HUDEP-2 (cell line): ENCODE data around the gene TXLNG.

Experiments
- DNase-seq, 76 experiments: peaks; one replicate each; lab custom pipeline; 2025; ENCODE audit not compliant: unreplicated experiment in 76 of 76; lab: John Stamatoyannopoulos, UW

The TXLNG gene

DNA sequence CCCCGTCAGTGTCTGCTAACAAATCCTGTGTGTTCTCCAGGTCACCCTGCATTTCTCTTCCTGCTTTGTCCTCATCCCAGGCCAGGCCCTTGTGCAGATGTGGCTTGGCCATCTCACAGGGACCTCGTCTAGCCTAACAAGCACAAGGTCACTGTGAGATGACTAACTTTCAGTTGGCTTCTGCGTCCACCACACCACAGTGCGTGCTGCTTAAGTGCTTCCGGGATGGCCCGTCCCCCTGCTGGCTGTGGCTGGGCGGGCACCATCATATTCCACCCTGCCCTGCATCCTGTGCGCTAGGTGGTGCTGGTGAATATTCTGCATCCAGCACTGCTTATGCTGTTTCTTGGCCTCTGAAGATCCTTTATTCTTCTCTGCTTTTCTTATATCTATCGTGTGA lies 50.1 kb downstream of the TXLNG start:
- peak in 1 of 76 experiments; percentile 8 for DNase-seq

DNA sequence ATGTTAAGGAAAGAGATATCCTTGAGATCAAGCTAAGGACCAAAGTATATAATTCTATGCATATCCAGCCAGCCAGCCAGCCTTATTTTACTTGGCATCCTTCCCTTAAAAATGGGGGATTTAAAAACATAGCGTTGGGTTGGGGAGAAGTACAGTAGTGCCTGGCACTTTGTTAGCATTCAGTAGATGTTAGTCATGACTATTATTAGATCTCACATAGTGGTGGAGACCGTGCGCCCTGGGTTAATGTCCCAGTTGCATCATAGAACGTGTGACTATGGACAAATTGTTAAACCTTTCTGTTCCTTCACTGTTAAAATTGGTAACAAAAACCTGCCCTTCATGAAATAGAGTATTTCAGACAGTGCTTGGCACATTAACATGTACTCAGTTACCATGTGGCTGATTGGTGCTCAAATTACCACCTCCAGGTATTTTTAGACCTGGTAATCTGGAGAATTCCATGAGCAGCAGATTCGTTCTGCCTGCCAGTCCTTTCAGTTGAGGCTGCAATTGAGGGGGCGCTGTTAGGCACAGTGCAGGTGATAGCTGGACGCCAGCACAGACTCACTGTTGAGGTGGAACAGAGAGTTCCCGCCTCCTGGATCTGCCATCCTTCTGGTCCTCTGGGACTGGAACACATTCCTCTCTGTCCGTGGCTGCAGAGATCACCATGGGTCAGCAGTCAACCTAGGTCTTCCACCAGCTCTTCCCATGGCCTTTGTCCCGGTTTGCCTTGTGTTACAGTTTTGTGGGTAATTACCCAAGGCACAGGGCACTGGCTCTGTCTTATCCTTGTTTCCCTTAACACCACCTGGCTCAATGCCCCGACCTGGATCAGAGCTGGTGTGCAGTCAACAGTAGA lies 52.2 kb downstream of the TXLNG start:
- DNase-seq = no peak

DNA sequence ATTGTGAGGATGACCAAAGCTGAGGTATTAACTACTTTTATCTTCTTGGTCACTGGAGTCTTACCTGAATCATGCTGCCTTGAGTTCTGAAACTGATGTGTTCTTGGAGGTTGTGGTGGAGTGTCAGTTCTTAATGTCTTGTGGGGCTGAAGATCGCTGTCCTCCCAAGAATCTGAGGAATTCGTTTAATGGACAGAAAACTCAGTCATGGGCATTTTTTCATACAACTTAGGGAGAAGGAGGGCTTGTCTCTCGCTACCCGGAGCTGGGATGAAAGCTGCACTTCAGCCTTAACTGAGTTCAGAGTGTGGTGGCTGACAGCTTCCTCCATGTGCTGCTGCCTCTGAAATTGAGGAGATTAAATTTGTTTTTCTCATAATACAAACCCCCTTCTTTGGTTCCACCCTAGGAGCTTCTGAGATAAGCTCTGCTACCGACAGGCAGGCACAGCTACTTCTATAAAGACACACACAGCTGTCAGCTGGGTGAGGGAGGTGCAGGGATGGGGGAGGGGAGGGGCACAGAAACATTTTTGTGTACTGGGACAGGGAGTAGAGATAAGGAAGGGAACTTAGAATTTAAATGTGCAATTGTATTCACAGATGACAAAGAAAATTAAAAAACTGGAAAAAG lies 53.1 kb downstream of the TXLNG start:
- DNase-seq = peak in 66 of 76 experiments; percentile 0 to 70 (median 28)

DNA sequence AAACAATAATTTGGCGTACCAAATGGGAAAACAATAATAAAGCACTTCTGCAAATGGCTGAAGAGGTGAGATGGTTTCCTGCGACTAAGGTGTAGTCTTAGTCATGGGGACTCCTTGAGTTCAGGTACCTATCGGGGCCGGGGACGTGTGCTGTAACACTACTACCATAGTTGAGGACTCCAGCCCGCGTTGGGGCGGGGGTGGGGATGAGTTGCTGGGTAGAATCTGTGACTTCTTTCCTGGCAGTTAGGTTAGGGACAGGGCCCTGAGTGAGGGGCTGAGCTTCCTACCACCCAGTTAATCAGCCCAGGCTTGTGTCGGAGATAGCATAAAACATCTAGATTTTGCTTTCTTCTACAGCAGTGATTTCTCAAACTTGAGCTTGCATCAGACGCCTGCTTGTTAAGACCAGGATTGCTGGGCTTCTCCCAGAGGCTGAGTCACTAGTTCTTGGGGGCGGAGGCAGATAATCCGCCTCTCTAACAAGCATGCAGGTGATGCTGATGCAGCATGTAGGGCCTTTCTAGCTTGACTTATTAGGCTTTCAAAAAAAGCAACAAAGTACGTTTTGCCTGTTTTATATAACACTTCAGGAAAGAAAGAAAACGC lies 53.7 kb downstream of the TXLNG start:
- DNase-seq = peak in 13 of 76 experiments; percentile 0 to 19 (median 4)

DNA sequence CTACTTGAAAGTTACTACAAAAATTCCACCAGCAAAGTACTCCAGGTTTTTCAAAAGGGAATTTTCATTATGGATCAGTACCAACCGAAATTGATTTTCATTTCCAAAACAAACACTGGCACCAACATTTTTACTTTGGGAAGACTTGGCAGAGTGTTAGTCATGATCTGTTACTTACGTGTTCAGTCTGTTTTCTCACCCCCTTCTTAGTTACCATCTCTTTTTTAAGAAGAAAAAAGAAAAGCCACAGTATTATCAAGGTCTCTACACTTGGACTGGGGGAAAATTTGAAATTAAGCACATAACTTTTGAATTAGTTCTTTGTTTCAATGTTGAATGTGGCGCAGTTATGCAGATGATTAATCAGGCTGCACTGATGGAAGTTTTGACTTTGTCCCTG lies 56.4 kb downstream of the TXLNG start:
- DNase-seq = no peak

DNA sequence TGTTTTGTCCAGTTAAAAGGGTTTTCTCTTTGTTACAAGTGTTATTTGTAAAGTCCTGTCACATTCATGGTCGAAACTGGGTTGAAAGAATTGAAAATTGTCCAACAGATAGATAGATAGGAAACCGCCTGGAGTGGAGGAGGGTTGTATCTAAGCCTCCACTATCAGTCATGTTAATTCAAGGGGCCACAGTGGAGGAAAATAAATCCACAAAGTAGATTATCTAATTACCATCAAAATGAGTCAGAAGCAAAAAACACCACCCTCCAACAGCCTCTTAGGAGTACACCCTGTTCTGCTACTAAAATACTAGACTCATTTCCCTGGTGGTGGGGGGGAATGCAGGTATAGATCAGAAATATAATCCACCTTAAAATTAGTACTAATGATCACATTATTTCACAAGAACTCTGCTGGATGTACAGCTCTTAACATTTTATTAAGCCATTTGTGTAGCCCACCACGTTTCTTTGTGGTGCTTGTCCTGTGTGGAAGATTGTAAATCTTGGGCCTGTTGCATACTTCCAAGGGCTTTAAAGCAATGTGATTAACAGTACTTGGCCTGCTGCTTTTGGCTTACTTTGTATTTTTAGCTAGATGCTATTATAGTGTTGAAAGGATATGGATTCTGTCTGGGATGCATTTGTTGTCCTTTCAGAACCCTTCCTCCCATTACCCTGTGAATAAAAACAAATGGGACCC lies 57.1 kb downstream of the TXLNG start:
- DNase-seq = peak in 35 of 76 experiments; percentile 0 to 66 (median 18)

DNA sequence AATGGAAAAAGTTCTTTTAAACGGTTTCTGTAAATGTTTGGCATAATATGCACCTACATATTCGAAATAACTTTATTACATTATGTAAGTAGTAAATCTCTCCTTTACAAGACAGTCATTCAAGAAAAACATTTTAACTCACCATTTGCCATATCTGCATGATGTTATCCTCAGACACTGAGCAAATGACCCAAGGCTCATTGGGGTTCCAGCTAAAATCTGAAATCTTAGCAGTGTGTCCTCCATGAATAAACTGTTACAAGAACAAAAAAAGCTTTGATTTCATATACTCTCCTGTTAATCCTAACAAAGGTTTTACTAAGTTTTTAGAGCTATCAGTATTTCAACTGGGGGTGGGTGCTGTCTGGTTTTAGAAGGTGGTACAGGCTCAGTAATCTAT lies 59.4 kb downstream of the TXLNG start:
- DNase-seq = no peak

DNA sequence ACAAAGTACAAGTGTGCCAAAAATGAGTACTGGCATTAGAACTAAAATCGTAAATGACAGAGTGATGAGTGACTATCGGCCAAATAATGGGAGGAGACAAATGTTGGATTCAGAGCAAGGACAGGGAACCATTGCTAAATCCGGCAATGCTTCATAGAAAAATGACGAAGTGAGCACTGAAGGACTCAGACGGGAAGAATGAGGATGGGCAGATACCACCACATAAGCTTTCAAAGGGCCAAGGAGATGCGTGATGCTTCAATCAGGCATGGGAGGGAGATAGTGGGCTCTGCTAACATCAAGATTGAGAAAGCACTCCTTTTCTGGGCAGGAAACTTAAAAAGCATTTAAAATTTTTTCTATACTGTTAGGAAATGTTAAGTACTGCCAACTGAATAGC lies 62.3 kb downstream of the TXLNG start:
- DNase-seq = no peak

DNA sequence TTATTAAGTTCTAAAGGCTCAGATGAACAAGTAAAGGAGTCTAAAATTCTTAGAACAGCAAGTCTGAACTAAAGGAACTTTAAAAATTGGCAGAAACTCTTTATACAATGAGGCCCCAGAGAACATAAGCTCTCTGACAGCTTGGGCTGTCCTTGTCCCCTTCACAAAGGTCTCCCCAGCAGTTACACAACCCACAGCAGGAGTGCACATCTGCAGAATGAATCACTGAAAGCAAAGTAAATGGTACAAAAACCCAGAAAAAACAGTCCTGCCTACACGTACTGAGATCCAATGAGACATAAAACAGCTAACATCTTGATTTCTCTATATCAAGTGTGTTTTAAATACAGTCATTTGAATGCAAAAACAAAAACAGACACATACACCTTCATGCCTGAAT lies 65.2 kb downstream of the TXLNG start:
- DNase-seq = no peak

DNA sequence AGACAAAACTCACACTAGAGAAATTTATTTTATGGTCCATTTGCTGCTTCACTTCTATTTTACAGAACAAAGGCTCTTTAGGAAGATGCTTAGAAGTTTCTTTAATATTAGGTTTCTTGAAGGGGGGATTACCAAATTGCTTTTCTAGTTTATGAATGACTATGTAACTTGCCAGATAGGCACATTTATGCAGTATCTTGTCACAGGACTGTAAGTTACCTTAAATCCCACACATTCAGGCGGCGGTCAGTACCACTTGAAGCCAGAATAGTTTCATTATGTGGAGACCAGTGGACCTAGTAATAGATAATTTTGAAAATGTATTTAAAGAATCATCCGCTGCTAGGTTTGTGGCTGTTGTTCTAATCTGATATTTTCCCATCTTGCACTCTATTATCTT lies 65.6 kb downstream of the TXLNG start:
- no peak for DNase-seq

DNA sequence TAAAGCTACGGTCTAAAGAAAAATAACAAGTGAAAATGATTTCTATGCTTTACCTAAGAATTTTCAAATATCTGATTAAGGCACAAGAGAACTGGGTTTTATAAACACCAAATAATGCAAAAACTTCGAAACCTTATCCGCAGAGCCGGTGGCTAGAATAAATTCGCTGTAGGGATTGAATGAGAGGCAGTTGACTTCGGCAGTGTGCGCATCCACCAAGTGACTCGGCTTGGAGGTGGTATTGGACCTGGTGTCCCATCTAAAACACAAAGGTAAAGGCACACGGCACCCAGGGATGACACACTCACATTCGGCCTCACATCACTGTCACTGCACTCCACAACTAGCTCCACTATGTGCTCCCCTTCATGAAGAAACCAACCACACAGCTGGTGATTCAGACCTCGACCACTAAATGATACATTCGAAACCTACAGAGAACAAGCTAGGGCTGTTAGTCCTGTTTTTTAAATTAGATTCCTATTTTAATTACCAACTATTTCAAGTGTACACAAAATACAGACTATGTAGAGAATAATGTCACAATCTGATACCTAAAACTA lies 66.4 kb downstream of the TXLNG start:
- no peak for DNase-seq

DNA sequence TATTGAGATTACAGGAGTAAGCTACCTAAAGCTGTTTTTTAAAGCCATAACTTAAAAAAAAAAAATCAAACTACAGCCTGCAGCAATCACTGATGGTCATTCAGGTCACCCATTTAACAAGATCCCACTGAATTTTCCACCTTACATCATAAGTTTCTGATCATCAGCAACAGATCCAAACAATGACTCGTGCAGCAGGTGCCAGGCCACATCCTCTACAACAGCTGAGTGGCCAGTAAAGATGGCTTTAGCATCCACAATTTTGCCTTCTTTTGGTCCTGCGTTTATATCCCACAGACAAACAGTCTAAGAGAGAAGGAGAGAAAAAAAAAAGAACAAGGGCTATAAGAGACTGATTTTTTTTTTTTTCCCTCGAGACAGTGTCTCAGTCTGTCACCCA lies 67.3 kb downstream of the TXLNG start:
- DNase-seq = no peak

DNA sequence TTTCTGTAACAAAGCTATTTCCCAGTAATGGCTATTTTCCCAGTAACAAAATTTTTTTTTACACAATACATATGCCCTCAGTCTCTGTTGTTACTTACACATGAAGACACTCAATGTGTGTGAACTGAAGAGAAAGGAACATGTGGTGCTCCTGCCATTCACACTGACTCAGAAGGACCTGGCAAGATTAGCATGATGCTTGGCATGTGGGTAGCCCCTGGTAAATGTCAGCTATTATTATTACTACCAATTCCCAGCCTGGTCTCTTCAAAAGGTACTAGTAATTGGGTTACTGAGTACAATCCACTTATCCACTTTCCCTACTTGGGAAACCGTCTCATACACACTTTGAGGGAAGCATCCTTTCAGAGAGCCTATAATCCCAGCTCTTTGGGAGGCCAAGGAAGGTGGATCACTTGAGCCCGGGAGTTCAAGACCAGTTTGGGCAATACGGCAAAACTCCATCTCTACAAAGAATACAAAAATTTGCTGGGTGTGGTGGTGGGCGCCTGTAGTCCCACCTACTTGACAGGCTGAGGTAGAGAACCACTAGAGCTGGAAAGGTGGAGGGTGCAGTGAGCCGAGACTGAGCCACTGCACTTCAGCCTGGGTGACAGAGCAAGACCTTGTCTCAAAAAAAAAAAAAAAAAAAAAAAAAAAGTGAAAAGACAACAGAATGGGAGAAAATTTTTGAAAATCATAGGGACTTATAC lies 69.3 kb downstream of the TXLNG start:
- DNase-seq = no peak

DNA sequence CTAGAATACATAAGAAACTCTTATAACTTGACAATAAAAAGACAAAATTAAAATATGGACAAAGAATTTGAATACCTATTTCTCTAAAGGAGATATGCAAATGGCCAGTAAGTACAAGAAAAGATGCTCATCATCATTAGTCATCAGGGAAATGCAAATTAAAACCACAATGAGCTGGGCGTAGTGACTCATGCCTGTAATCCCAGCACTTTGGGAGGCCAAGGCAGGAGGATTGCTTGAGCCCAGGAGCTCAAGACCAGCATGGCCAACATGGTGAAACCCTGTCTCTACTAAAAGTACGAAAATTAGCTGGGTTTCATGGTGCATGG lies 69.8 kb downstream of the TXLNG start:
- peak in 12 of 76 experiments; percentile 1 to 24 (median 2) for DNase-seq

DNA sequence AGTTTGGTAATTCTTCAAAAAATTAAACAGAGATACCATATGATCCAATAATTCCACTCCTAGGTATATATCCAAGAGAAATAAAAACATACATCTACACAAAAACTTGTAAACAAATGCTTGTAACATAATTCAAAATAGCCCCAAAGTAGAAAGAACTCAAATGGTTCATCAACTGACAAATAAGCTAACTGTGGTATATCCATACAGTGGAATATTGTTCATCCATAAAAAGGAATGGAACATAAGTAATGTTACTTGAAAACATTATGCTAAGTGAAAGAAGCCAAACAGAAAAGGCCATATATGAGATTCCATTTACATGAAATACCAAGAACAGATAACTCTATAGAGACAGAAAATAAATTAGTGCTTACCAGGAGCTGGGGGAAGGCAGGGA lies 70.5 kb downstream of the TXLNG start:
- no peak for DNase-seq

DNA sequence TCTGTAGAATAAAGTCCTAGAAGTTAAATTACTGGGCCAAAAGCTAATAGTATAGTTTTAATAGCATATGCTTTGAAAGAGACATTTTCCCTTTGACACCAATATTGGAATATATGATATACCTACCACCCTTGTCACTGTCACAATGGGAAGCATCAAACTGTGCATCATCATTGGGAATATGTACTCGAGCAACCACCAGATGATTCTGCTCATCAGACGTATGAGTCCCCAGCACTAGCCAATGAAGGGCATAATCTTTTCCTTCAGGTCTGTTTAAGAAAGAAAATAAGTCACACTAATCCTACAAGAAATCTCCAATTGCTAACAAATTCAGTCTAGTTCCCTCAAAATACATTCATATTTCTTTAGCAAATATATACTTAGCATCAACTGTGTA lies 76.6 kb downstream of the TXLNG start:
- DNase-seq = no peak

DNA sequence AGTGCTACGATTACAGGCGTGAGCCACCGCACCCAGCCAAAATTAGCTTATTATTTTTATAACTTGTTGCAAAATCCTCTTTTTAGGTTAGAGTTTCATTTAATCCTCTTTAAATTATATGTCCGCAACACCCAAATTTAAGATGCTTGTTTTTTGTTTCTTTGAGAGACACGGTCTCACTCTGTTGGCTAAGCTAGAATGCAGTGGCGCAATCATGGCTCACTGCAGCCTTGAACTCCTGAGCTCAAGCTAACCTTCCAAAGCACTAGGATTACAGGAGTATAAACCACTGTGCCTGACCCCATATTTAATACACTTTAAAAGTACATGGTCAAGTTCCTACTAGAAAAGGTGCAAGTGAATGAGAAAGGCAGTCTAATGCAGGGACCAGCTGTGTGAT lies 81.7 kb downstream of the TXLNG start:
- no peak for DNase-seq

DNA sequence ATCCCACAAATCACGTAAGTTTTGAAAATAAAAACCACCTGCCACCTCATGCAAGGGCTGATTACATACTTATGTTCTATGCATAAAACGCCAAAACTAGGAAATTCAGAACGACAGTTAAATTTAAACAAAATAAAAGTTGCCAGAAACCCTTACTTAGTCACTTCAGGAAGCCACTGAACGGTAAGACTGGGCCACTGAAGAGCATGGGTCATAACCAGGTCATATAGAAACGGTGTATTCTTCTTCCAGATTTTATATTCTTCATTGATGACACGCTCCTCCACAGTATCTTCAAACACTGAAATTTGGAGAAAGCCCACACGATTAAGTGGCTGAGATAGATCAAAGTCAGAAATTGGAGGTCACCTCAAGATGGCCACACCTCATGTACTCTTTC lies 82.7 kb downstream of the TXLNG start:
- no peak for DNase-seq

DNA sequence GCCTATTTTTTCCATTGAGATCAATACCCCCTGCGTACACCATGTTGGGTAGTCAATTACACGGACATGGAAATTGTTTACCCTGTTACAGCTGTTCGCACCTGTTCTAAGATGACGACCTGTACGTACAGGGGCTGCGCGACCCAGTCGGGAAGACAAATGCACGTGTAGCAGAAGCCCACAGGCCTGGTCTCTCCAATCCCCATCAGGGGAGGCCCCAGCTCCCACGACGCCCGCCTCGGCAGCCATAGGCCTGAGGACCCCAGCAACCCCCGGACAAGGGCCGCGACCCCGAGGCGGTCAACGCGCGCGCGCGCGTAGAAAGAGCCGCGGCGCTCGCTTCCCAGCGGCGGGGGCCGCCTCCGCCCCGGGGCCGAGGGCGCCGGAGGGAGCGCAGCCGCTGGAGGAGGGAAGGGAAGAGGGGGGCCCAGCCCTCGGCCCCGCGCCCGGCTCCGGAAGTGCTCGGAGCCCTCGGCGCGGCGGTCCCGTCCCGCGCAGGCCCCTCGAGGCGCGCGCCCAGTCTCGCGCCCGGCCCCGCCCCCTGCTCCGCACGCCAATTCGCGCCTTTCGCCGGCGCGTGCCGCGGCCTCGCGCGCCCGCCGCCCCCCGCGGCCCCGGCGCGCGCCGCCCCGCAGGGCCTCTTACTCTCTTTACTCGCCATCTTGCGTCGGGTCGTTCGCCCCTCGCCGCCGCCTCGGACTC lies 83.3 kb downstream of the TXLNG start:
- DNase-seq = peak in 28 of 76 experiments; percentile 0 to 44 (median 18)
